UCSD-AML1 (cell line): Measurements from ENCODE around the gene MRPL32.

Experiments used
- DNase-seq: peaks from one replicate; lab custom pipeline; 2025; ENCODE audit not compliant: unreplicated experiment; lab: John Stamatoyannopoulos, UW

The MRPL32 gene

DNA sequence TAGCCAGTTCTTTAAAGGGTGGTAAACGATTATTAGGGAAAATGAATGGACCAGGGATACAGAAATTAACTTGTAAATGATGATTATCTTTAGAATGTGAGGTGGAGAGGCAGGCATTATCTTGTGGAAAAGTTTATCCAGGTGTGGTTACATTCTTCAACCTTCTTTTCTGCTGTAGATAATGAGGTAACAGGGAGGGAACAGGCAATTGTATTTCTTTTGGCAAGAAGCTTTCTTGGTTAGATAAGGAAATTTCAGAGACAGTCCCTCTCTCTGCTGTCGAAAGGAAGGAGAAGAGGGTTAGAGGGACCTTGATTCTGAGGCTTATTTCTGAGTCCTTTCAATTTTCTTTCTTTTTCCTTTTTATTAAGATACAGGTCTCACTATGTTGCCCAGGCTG, 32.1 kb downstream of the MRPL32 start:
- no peak for DNase-seq

- DNase-seq: no peak
These were observed 33.0 kb downstream of the MRPL32 start for GRCh38 chr7:42964849-42965805.

DNA sequence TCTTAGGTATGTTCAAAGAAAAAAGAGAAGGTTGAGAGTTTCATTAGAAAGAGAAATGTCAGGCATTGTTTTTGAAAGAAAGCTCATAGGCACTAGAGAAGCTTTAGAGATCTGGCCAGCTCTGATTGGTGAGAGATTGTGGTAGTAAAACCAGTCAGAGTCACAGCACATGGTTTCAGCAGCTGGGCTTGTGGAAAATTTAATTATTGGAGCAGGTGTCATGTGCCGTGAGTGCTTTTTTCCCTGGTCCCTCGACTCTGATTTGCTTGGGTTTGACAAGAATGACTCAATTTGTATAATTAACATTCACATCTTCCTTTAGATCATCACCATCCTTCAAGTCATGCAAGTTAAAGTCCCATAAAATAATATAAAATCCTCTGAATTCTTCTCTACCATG, 35.2 kb downstream of the MRPL32 start:
- no peak for DNase-seq

GRCh38 chr7:42972699-42973500, 40.7 kb downstream of the MRPL32 start:
- no peak for DNase-seq

GRCh38 chr7:42976371-42976770, 44.2 kb downstream of the MRPL32 start:
- no peak for DNase-seq

- DNase-seq: no peak
These were observed 46.3 kb downstream of the MRPL32 start for GRCh38 chr7:42978496-42978895.

GRCh38 chr7:42980084-42980483, 47.9 kb downstream of the MRPL32 start:
- DNase-seq: no peak

- DNase-seq: no peak
These were observed 48.3 kb downstream of the MRPL32 start for GRCh38 chr7:42980514-42980913.

GRCh38 chr7:42981601-42982000, 49.4 kb downstream of the MRPL32 start:
- no peak for DNase-seq

- DNase-seq: no peak
These were observed 50.5 kb downstream of the MRPL32 start for GRCh38 chr7:42982604-42983115.

DNA sequence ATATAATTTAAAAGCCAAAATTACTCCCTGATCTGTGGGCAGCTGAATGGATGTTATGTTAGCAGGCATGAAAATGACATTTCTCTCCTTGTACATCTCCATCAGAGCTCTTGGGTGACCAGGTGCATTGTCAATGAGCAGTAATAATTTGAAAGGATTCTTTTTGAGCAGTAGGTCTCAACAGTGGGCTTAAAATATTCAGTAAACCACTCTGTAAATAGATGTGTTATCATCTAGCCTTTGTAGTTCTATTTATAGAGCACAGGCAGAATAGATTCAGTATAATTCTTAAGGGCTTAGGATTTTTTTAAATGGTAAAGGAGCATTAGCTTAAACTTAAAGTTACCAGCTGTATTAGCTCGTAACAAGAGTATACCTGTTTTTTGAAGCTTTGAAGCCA, 52.0 kb downstream of the MRPL32 start:
- DNase-seq: no peak

- DNase-seq: no peak
These were observed 54.0 kb downstream of the MRPL32 start for GRCh38 chr7:42986213-42986612.

DNA sequence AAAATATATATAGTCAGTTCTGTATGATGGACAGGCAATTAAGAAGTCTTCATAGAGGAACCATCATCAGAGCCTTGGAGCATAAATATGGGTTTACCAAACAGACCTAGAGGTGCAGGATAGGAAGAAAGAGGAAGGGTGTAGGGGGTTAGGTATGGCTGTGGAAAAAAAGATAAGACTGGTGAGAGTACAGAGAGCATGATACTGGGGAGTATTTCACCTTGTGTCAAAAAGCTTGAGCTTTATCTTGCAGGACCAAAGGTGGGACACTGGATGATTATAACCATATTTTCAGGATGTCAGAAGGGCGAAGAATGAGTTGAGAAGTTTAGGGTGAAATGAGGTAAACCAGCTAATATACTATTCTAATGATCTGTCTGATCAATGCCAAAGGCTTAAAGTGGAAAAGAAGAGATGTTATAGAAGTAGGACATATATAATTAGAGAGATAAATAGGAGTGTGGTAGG, 54.6 kb downstream of the MRPL32 start:
- DNase-seq: no peak
